Glutamatergic neuron (in vitro differentiated cells): ENCODE measurements around the gene MEIS3. TPM values are rescaled to one million over a fixed set of nuclear protein-coding genes. Genes with fewer than 3 reads are reported as not detected.

Experiments used
- DNase-seq: peaks from one replicate; pipeline ENCODE4 v3.0.0; 2022
- H3K27ac Mint-ChIP-seq: one replicate; pipeline ENCODE4 v1.8.0; 2020; ENCODE audit warnings: mild to moderate bottlenecking, mixed read lengths, inconsistent platforms; ENCODE audit not compliant: unreplicated experiment
- H3K27me3 Mint-ChIP-seq: one replicate; pipeline ENCODE4 v1.8.0; 2020; ENCODE audit warnings: mild to moderate bottlenecking, moderate library complexity, mixed read lengths, inconsistent platforms; ENCODE audit not compliant: unreplicated experiment
- H3K36me3 Mint-ChIP-seq: one replicate; pipeline ENCODE4 v1.8.0; 2020; ENCODE audit warnings: mild to moderate bottlenecking, mixed read lengths, inconsistent platforms; ENCODE audit not compliant: unreplicated experiment
- H3K4me1 Mint-ChIP-seq: one replicate; pipeline ENCODE4 v1.8.0; 2020; ENCODE audit warnings: mild to moderate bottlenecking, low read depth, mixed read lengths, inconsistent platforms; ENCODE audit not compliant: unreplicated experiment
- H3K4me3 Mint-ChIP-seq: one replicate; pipeline ENCODE4 v1.8.0; 2020; ENCODE audit warnings: mild to moderate bottlenecking, mixed read lengths, inconsistent platforms; ENCODE audit not compliant: unreplicated experiment
- H3K9me3 Mint-ChIP-seq: one replicate; pipeline ENCODE4 v1.8.0; 2020; ENCODE audit warnings: mild to moderate bottlenecking, moderate library complexity, mixed read lengths, inconsistent platforms; ENCODE audit not compliant: unreplicated experiment
- total RNA-seq: library from RNA; stranded (reverse); fragmentation: NEBNext Ultra II Directional; extraction: Animal tissue kit (Norgen Biotek cat#: 25700); gene quantifications from one replicate; pipeline ENCODE4 v1.2.1, GENCODE V29; 2021; ENCODE audit not compliant: unreplicated experiment
- TF ChIP-seq, protein P1 (sequence below): fragments of 200-600 bp; sonication (generic); IDR thresholded peaks from one replicate; pipeline ENCODE4 v1.5.0; 2021; ENCODE audit not compliant: partially characterized antibody, unreplicated experiment

MEIS3 gene
- total RNA-seq, 1 donor from 2014 or later = 255 TPM

DNA sequence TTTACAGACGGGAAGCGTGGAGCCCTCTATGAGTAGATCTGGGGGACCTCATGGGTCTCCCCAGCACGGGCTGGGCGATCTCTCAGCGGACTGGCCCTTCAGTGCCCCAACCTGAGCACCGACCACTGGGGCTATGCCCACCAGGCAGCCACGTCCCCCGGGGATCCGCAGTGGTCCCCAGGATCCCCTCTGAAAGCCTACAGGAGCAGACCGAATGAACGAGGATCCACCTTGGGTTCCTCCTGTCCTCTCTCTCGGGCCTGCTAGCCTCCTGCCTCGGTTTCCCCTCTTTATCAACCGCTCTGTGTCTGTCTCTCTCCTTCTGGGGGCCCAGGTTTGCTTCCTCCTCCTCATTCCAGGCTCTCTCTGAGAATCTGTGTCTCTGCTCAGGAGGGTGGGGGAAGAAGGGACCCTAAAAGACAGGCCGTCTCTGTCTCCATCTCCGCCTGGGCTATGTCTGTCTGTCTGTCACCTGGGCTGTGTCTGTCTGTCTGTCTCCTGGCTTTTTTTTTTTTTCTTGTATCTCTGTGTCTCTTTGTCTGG lies 2.0 kb upstream of the MEIS3 start:
- DNase-seq = no peak
- TF ChIP-seq, protein P1, sequence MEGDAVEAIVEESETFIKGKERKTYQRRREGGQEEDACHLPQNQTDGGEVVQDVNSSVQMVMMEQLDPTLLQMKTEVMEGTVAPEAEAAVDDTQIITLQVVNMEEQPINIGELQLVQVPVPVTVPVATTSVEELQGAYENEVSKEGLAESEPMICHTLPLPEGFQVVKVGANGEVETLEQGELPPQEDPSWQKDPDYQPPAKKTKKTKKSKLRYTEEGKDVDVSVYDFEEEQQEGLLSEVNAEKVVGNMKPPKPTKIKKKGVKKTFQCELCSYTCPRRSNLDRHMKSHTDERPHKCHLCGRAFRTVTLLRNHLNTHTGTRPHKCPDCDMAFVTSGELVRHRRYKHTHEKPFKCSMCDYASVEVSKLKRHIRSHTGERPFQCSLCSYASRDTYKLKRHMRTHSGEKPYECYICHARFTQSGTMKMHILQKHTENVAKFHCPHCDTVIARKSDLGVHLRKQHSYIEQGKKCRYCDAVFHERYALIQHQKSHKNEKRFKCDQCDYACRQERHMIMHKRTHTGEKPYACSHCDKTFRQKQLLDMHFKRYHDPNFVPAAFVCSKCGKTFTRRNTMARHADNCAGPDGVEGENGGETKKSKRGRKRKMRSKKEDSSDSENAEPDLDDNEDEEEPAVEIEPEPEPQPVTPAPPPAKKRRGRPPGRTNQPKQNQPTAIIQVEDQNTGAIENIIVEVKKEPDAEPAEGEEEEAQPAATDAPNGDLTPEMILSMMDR = no peak
- Mint-ChIP-seq H3K4me1 (peaks cover 33% of the 10 kb centered on the region), H3K9me3 (peaks cover 32% of the 10 kb centered on the region), H3K27ac (peak overlapping the region; percentile 91), H3K36me3 (no peaks in the 10 kb centered on the region), H3K27me3 (peaks cover 40% of the 10 kb centered on the region), H3K4me3 (peak overlapping the region; percentile 86)

GRCh38 chr19:47419789-47420188 lies 462 bp upstream of the MEIS3 start:
- Mint-ChIP-seq H3K36me3 (no peaks in the 10 kb centered on the region), H3K27ac (no peak overlapping the region), H3K4me3 (peak overlapping the region; percentile 79), H3K4me1 (peaks cover 33% of the 10 kb centered on the region), H3K9me3 (peaks cover 26% of the 10 kb centered on the region), H3K27me3 (peaks cover 39% of the 10 kb centered on the region)
- TF ChIP-seq, protein P1 = no peak
- no peak for DNase-seq

DNA sequence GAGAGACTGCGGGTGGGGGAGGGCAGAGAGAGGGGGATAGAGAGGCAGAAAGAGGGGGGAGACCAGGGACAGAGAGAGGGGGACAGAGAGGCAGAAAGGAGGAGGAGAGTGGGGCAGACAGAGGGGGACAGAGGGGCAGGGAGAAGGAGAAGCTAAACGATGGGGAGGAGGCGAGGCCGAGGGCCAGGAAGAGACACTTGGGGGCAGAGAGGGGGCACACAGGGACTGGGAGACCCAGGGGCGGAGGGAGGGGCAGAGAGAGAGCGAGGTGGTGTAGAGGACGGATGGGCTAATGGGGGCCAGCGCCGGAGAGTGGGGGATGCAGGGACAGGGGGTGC lies 666 bp downstream of the MEIS3 start:
- H3K4me3 Mint-ChIP-seq = peak overlapping the region; percentile 99

DNA sequence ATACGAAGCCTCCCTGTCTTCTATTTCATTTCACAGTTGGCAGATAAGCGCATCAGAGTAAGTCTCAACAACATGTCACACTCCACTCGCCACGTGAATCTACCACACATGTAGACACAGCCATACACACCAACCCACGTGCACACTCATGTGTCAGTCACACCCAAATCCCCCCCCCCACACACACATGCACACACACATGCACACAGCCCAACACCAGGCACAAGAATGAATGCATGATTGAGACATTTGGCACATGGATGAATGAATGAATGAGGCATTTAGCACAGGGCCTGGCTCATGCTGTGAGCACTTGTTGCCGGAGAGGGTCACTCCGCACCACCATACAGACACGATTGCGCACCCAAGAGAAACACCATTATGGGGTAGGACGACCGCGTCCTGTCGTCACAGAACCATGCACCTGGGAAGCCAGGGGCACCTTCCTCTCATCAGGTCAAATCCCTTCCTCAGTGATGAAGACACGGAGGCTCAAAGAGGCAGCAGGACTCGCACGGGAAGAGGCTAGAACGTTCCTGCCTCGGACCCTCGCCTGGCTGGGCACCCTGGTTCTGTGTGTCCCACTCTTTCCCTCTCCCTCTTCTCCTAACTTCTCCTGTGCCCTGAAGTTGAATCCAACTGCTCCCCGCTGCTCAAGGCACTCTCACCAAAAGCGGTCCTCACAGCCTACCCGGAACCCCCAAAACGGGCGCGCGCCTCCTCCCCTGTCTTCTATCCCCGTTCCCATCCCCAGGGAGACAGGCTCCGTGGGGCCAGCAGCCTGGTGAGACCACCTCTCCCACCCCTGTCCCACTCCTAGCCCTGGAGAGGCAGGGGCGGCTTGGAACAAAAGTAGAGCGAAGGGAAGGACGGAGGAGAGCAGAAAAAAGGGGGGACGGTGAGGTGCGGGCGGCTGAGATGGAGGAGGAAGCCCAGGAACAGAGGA lies 1.3 kb downstream of the MEIS3 start:
- Mint-ChIP-seq H3K9me3 (peaks cover 31% of the 10 kb centered on the region), H3K4me1 (peaks cover 32% of the 10 kb centered on the region), H3K27me3 (peaks cover 39% of the 10 kb centered on the region), H3K4me3 (peak overlapping the region; percentile 99), H3K27ac (peak overlapping the region; percentile 79), H3K36me3 (peaks cover 10% of the 10 kb centered on the region)
- TF ChIP-seq, protein P1 = no peak
- DNase-seq = peak; percentile 36

More for the DNA sequence above, 666 bp downstream of the MEIS3 start:
- Mint-ChIP-seq H3K9me3 (peaks cover 32% of the 10 kb centered on the region), H3K27ac (peak overlapping the region; percentile 79), H3K4me1 (peaks cover 35% of the 10 kb centered on the region), H3K27me3 (peaks cover 39% of the 10 kb centered on the region), H3K36me3 (peaks cover 5% of the 10 kb centered on the region)
- DNase-seq = peak; percentile 44
- TF ChIP-seq, protein P1 = no peak
